ENCODE results near the gene DXO. TPM values are rescaled to one million over a fixed set of nuclear protein-coding genes. Genes with fewer than 3 reads are reported as not detected.
"Not testable (repeated sequence)": the region's sequence is repeated elsewhere in the genome, so short reads cannot be mapped to it uniquely, and the experiment has no call there.

DXO gene
- total and polyA plus RNA-seq, 2 experiments from 2014 or later: 37.6 to 44.9 TPM

- not testable (repeated sequence) for H3K4me1 ChIP-seq (ENCODE audit: low read depth); H3K4me3 ChIP-seq; H3K27ac ChIP-seq; DNase-seq (ENCODE audit: low read depth in 1 of 2, low spot score in 1 of 2); H3K36me3 ChIP-seq; H3K9me3 ChIP-seq (ENCODE audit: low read depth); H3K27me3 ChIP-seq
Observed at GRCh38 chr6:32004393-32004792, 32.5 kb upstream of the DXO start.

- not testable (repeated sequence) for H3K4me3 ChIP-seq; H3K9me3 ChIP-seq (ENCODE audit: low read depth); DNase-seq (ENCODE audit: low read depth in 1 of 2, low spot score in 1 of 2); H3K4me1 ChIP-seq (ENCODE audit: low read depth); H3K27me3 ChIP-seq; H3K27ac ChIP-seq; H3K36me3 ChIP-seq
Observed at GRCh38 chr6:32003301-32003700, 31.4 kb upstream of the DXO start.

GRCh38 chr6:32002546-32003268, 30.8 kb upstream of the DXO start:
- H3K36me3 ChIP-seq; H3K9me3 ChIP-seq (ENCODE audit: low read depth); H3K27me3 ChIP-seq; H3K27ac ChIP-seq; DNase-seq (ENCODE audit: low read depth in 1 of 2, low spot score in 1 of 2); H3K4me3 ChIP-seq; H3K4me1 ChIP-seq (ENCODE audit: low read depth): not testable (repeated sequence)

- H3K9me3 ChIP-seq (ENCODE audit: low read depth); H3K4me3 ChIP-seq; H3K27ac ChIP-seq; H3K27me3 ChIP-seq; DNase-seq (ENCODE audit: low read depth in 1 of 2, low spot score in 1 of 2); H3K4me1 ChIP-seq (ENCODE audit: low read depth); H3K36me3 ChIP-seq: not testable (repeated sequence)
Observed at GRCh38 chr6:31996385-31996784, 24.4 kb upstream of the DXO start.

- H3K27ac ChIP-seq; H3K9me3 ChIP-seq (ENCODE audit: low read depth); H3K4me1 ChIP-seq (ENCODE audit: low read depth); H3K4me3 ChIP-seq; H3K36me3 ChIP-seq; H3K27me3 ChIP-seq; DNase-seq (ENCODE audit: low read depth in 1 of 2, low spot score in 1 of 2): not testable (repeated sequence)
Observed at GRCh38 chr6:31994421-31994820, 22.5 kb upstream of the DXO start.

GRCh38 chr6:31989363-31989762, 17.4 kb upstream of the DXO start:
- not testable (repeated sequence) for H3K4me1 ChIP-seq (ENCODE audit: low read depth); H3K9me3 ChIP-seq (ENCODE audit: low read depth); H3K4me3 ChIP-seq; DNase-seq (ENCODE audit: low read depth in 1 of 2, low spot score in 1 of 2); H3K36me3 ChIP-seq; H3K27ac ChIP-seq; H3K27me3 ChIP-seq

GRCh38 chr6:31981744-31982143, 9.8 kb upstream of the DXO start, which contains the start of gene C4A:
Gene C4A, plus strand, starts transcription at chr6:31982057. Its CDS starts 51 bp downstream, at chr6:31982108.
- H3K27me3 ChIP-seq; H3K9me3 ChIP-seq (ENCODE audit: low read depth); DNase-seq (ENCODE audit: low read depth in 1 of 2, low spot score in 1 of 2); H3K36me3 ChIP-seq; H3K4me3 ChIP-seq; H3K27ac ChIP-seq; H3K4me1 ChIP-seq (ENCODE audit: low read depth): not testable (repeated sequence)

GRCh38 chr6:31980998-31981397, 9.1 kb upstream of the DXO start:
- not testable (repeated sequence) for H3K27me3 ChIP-seq; H3K36me3 ChIP-seq; H3K4me3 ChIP-seq; H3K4me1 ChIP-seq (ENCODE audit: low read depth); H3K27ac ChIP-seq; DNase-seq (ENCODE audit: low read depth in 1 of 2, low spot score in 1 of 2); H3K9me3 ChIP-seq (ENCODE audit: low read depth)

GRCh38 chr6:31980195-31980876, 8.4 kb upstream of the DXO start:
- H3K36me3 ChIP-seq; H3K4me1 ChIP-seq (ENCODE audit: low read depth); H3K27ac ChIP-seq; H3K27me3 ChIP-seq; H3K4me3 ChIP-seq; DNase-seq (ENCODE audit: low read depth in 1 of 2, low spot score in 1 of 2); H3K9me3 ChIP-seq (ENCODE audit: low read depth): not testable (repeated sequence)

GRCh38 chr6:31979238-31979898, 7.4 kb upstream of the DXO start:
- H3K27ac ChIP-seq: no peak overlapping the region
- H3K36me3 ChIP-seq: peaks cover 4% of the 10 kb centered on the region
- no peaks in the 10 kb centered on the region for H3K27me3 ChIP-seq
- H3K4me1 ChIP-seq (ENCODE audit: low read depth): no peaks in the 10 kb centered on the region
- no peak for DNase-seq (ENCODE audit: low read depth in 1 of 2, low spot score in 1 of 2)
- TF ChIP-seq CTCF (IDR thresholded peaks at IDR 0.05; ENCODE audit: low read depth, low read length): no peak
- no peak overlapping the region for H3K4me3 ChIP-seq
- no peaks in the 10 kb centered on the region for H3K9me3 ChIP-seq (ENCODE audit: low read depth)
